ENCODE measurements around the gene EVC2.

EVC2 gene

DNA sequence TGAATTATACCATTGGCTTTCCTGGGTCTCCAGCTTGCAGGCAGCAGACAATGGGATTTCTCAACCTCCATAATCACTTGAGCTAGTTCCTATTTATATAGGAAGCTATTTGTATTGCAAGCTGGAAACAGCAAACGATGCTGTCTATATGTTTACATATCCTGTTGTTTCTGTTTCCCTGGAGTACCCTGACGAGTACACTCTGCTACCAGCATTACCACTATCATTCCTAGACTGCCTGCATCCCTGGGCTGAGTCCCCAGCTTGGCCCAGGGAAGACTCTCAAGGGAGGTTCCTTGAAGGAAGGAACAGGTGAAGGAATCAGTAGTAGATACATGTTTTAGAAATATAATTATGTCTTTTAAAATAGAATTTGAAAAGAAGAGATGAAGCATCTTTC is 81.4 kb downstream of the EVC2 start:
- TF ChIP-seq, protein P1, sequence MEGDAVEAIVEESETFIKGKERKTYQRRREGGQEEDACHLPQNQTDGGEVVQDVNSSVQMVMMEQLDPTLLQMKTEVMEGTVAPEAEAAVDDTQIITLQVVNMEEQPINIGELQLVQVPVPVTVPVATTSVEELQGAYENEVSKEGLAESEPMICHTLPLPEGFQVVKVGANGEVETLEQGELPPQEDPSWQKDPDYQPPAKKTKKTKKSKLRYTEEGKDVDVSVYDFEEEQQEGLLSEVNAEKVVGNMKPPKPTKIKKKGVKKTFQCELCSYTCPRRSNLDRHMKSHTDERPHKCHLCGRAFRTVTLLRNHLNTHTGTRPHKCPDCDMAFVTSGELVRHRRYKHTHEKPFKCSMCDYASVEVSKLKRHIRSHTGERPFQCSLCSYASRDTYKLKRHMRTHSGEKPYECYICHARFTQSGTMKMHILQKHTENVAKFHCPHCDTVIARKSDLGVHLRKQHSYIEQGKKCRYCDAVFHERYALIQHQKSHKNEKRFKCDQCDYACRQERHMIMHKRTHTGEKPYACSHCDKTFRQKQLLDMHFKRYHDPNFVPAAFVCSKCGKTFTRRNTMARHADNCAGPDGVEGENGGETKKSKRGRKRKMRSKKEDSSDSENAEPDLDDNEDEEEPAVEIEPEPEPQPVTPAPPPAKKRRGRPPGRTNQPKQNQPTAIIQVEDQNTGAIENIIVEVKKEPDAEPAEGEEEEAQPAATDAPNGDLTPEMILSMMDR (IDR thresholded peaks at IDR 0.05; ENCODE audit: unreplicated experiment in 3 of 3): no peak
- Mint-ChIP-seq H3K4me1 (no peaks in the 10 kb centered on the region), H3K4me3 (no peak overlapping the region), H3K27ac (no peak overlapping the region), H3K36me3 (ENCODE audit: low read depth) (peaks cover 51% of the 10 kb centered on the region), H3K9me3 (no peaks in the 10 kb centered on the region), H3K27me3 (ENCODE audit: low read depth) (no peaks in the 10 kb centered on the region)

DNA sequence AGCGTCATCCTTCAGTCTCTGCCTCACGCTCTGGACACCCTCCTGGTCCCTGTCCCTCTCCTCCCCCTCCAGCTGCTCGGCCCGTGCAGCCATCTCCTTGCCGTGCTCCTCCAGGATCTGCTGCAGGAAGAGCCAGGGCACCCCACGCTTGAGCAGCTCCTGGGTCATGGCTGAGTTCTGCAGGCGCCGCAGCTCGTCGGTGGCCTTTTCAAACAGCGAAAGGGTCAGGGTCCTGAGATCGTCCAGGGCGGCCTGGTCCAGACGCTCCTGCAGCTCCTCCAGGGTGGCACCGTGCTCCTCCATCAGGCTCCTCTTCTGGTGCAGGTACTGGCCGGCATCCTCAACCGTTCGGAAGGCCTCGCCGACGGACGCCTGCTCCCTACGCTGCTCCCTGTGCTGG is 85.8 kb downstream of the EVC2 start:
- H3K27ac Mint-ChIP-seq: no peak overlapping the region
- peaks cover 54% of the 10 kb centered on the region for H3K36me3 Mint-ChIP-seq (ENCODE audit: low read depth)
- no peaks in the 10 kb centered on the region for H3K9me3 Mint-ChIP-seq
- no peak overlapping the region for H3K4me3 Mint-ChIP-seq
- H3K4me1 Mint-ChIP-seq: no peaks in the 10 kb centered on the region
- TF ChIP-seq, protein P1 (IDR thresholded peaks at IDR 0.05; ENCODE audit: unreplicated experiment in 3 of 3): no peak
- H3K27me3 Mint-ChIP-seq (ENCODE audit: low read depth): no peaks in the 10 kb centered on the region

GRCh38 chr4:5619913-5620625 is 88.3 kb downstream of the EVC2 start:
- H3K27me3 Mint-ChIP-seq (ENCODE audit: low read depth): no peaks in the 10 kb centered on the region
- H3K4me1 Mint-ChIP-seq: no peaks in the 10 kb centered on the region
- peak overlapping the region in 1 of 3 experiments; percentile 38 for H3K27ac Mint-ChIP-seq
- no peaks in the 10 kb centered on the region for H3K9me3 Mint-ChIP-seq
- TF ChIP-seq, protein P1 (IDR thresholded peaks at IDR 0.05; ENCODE audit: unreplicated experiment in 3 of 3): no peak
- H3K36me3 Mint-ChIP-seq (ENCODE audit: low read depth): peaks cover 59% of the 10 kb centered on the region
- no peak overlapping the region for H3K4me3 Mint-ChIP-seq

DNA sequence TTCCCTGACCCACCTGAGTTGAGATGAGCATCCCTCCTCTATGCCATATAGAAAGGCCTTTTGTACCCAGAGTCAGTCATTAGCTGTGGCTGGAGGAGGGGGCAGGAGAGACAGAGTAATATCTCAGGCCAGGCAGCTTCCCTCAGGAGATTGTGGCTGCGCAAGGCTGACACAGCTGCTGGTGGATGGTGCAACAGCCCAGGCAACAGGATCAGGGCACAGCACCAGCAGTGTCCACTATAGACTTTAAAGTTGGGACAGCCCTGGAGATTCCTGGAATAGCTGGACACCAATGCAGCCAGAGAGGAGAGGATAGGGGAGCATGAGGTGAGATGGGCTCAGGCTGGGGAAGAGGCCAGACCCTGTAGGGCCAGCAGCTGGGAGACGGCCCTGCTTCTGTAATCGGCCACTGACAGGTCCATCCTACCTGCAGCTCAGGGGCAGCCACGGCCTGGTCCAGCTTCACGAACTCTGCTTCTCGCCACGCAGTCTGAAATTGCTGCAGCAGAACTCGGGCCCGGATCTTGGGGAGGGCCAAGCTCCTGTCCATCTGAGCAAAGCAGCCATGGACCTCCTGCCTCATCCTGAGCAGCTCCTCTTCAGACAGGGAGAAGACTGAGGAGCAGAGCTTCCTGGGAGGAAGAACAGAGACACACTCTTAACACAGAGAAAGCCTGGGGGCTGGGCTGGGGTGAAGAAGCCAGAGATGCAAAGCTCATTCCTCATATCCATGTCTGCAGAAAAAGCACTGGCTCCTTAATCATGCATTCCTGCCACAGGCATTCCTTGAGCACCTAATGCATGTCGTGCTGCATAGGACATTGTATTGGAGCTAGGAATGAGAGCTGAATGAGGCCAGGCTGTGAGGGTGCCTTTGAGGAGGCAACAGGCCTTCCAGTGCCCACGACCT is 90.1 kb downstream of the EVC2 start:
- TF ChIP-seq, protein P1 (IDR thresholded peaks at IDR 0.05; ENCODE audit: unreplicated experiment in 3 of 3): no peak
- no peaks in the 10 kb centered on the region for H3K27me3 Mint-ChIP-seq (ENCODE audit: low read depth)
- no peak overlapping the region for H3K4me3 Mint-ChIP-seq
- peaks cover 59% of the 10 kb centered on the region for H3K36me3 Mint-ChIP-seq (ENCODE audit: low read depth)
- no peaks in the 10 kb centered on the region for H3K4me1 Mint-ChIP-seq
- no peak overlapping the region for H3K27ac Mint-ChIP-seq
- no peaks in the 10 kb centered on the region for H3K9me3 Mint-ChIP-seq

- no peaks in the 10 kb centered on the region for H3K27me3 Mint-ChIP-seq (ENCODE audit: low read depth)
- peaks cover 64% of the 10 kb centered on the region for H3K36me3 Mint-ChIP-seq (ENCODE audit: low read depth)
- no peak overlapping the region for H3K4me3 Mint-ChIP-seq
- no peaks in the 10 kb centered on the region for H3K9me3 Mint-ChIP-seq
- no peak overlapping the region for H3K27ac Mint-ChIP-seq
- TF ChIP-seq, protein P1 (IDR thresholded peaks at IDR 0.05; ENCODE audit: unreplicated experiment in 3 of 3): no peak
- H3K4me1 Mint-ChIP-seq: peaks cover 11% of the 10 kb centered on the region
Measured at GRCh38 chr4:5616331-5616950, 91.9 kb downstream of the EVC2 start.

Measured in nephron (organoid).